Measurements from ENCODE around the gene SPAG16.

The SPAG16 gene

GRCh38 chr2:213415093-213415492 lies 130.8 kb downstream of the SPAG16 start:
- TF ChIP-seq ZBTB7A (IDR thresholded peaks at IDR 0.05; ENCODE audit: low read depth) (no peak), EGR1 (IDR thresholded peaks at IDR 0.05) (no peak), RAD21 (IDR thresholded peaks at IDR 0.05; ENCODE audit: low read depth) (no peak), CREB1 (IDR thresholded peaks at IDR 0.05; ENCODE audit: low read depth) (no peak), FOXM1 (IDR thresholded peaks at IDR 0.05; ENCODE audit: borderline replicate concordance, low read depth) (no peak), YY1 (IDR thresholded peaks at IDR 0.05; ENCODE audit: low read depth) (no peak), TEAD4 (IDR thresholded peaks at IDR 0.05) (no peak), EP300 (IDR thresholded peaks at IDR 0.05; ENCODE audit: borderline replicate concordance) (no peak), NFIC (IDR thresholded peaks at IDR 0.05) (no peak), TCF12 (IDR thresholded peaks at IDR 0.05; ENCODE audit: low read depth) (no peak), TAF1 (IDR thresholded peaks at IDR 0.05; ENCODE audit: low read depth) (no peak), USF1 (IDR thresholded peaks at IDR 0.05) (no peak), REST (IDR thresholded peaks at IDR 0.05; ENCODE audit: low read depth) (no peak), CEBPB (IDR thresholded peaks at IDR 0.05) (no peak), MAX (IDR thresholded peaks at IDR 0.05) (no peak)

GRCh38 chr2:213416832-213417231 lies 132.6 kb downstream of the SPAG16 start:
- TF ChIP-seq TAF1 (IDR thresholded peaks at IDR 0.05; ENCODE audit: low read depth) (no peak), NFIC (IDR thresholded peaks at IDR 0.05) (no peak), USF1 (IDR thresholded peaks at IDR 0.05) (no peak), CEBPB (IDR thresholded peaks at IDR 0.05) (no peak), TEAD4 (IDR thresholded peaks at IDR 0.05) (no peak), MAX (IDR thresholded peaks at IDR 0.05) (no peak), TCF12 (IDR thresholded peaks at IDR 0.05; ENCODE audit: low read depth) (no peak), REST (IDR thresholded peaks at IDR 0.05; ENCODE audit: low read depth) (no peak), CREB1 (IDR thresholded peaks at IDR 0.05; ENCODE audit: low read depth) (no peak), FOXM1 (IDR thresholded peaks at IDR 0.05; ENCODE audit: borderline replicate concordance, low read depth) (no peak), RAD21 (IDR thresholded peaks at IDR 0.05; ENCODE audit: low read depth) (no peak), YY1 (IDR thresholded peaks at IDR 0.05; ENCODE audit: low read depth) (no peak), EGR1 (IDR thresholded peaks at IDR 0.05) (no peak), EP300 (IDR thresholded peaks at IDR 0.05; ENCODE audit: borderline replicate concordance) (no peak), ZBTB7A (IDR thresholded peaks at IDR 0.05; ENCODE audit: low read depth) (no peak)

- TF ChIP-seq RAD21 (IDR thresholded peaks at IDR 0.05; ENCODE audit: low read depth) (no peak), NFIC (IDR thresholded peaks at IDR 0.05) (no peak), CEBPB (IDR thresholded peaks at IDR 0.05) (no peak), CREB1 (IDR thresholded peaks at IDR 0.05; ENCODE audit: low read depth) (no peak), TEAD4 (IDR thresholded peaks at IDR 0.05) (no peak), TAF1 (IDR thresholded peaks at IDR 0.05; ENCODE audit: low read depth) (no peak), REST (IDR thresholded peaks at IDR 0.05; ENCODE audit: low read depth) (no peak), EP300 (IDR thresholded peaks at IDR 0.05; ENCODE audit: borderline replicate concordance) (no peak), USF1 (IDR thresholded peaks at IDR 0.05) (no peak), ZBTB7A (IDR thresholded peaks at IDR 0.05; ENCODE audit: low read depth) (no peak), FOXM1 (IDR thresholded peaks at IDR 0.05; ENCODE audit: borderline replicate concordance, low read depth) (no peak), EGR1 (IDR thresholded peaks at IDR 0.05) (no peak), TCF12 (IDR thresholded peaks at IDR 0.05; ENCODE audit: low read depth) (no peak), MAX (IDR thresholded peaks at IDR 0.05) (no peak), YY1 (IDR thresholded peaks at IDR 0.05; ENCODE audit: low read depth) (no peak)
Observed at GRCh38 chr2:213419980-213420379, 135.7 kb downstream of the SPAG16 start.

Measured in Ishikawa (cell line).